K562 (cell line): Measurements from ENCODE around the gene FAM236C. TPM values are rescaled to one million over a fixed set of nuclear protein-coding genes. Genes with fewer than 3 reads are reported as not detected.
"Not testable (repeated sequence)": the region's sequence is repeated elsewhere in the genome, so short reads cannot be mapped to it uniquely, and the experiment has no call there.

Source experiments
- ATAC-seq: fragments of 200-7000 bp; cut with Tn5 transposase; 3 replicates; pipeline ENCODE4 v1.9.1; 2020; ENCODE audit warnings: moderate library complexity
- Bru-seq: library from RNA; stranded (reverse); fragments of 400-500 nt; gene quantifications from one replicate; lab custom pipeline; 2021; lab: Mats Ljungman, UMichigan
- BruChase-seq, 2 experiments: library from RNA; stranded (reverse); fragments of 400-500 nt; gene quantifications; one replicate each; lab custom pipeline; 2021; lab: Mats Ljungman, UMichigan
- BruUV-seq: library from RNA; stranded (reverse); fragments of 400-500 nt; replicated peaks from 2 replicates; lab custom pipeline; 2021; lab: Mats Ljungman, UMichigan
- CTCF ChIA-PET: fragments of 300-600 bp; formaldehyde crosslinking; extraction: SDS; loops from one replicate; lab custom pipeline; 2021; ENCODE audit warnings: low intra/inter-chr PET ratio; lab: Yijun Ruan, JAX
- POLR2A ChIA-PET: fragments of 300-600, 350-650 bp; sonication (Branson Sonifier 250); formaldehyde crosslinking; extraction: SDS; loops from one replicate; lab custom pipeline; 2021; ENCODE audit warnings: antibody characterized with exemption, inconsistent platforms; lab: Yijun Ruan, JAX
- DNase-seq, 4 experiments: peaks; one replicate each; pipeline versions ENCODE4 v3.0.0 to v3.0.0-alpha.2; 2011 to 2018; ENCODE audit warnings: low spot score in 3 of 4, mixed read lengths in 3 of 4; ENCODE audit errors: extremely low read depth in 1 of 4
- FAIRE-seq: peaks from 2 replicates; lab custom pipeline; 2011; peaks lifted over from hg19 to GRCh38; lab: Jason Lieb, UNC
- H2AFZ ChIP-seq: 2 replicates; pipeline ENCODE4 v1.6.0; 2011; ENCODE audit warnings: low read depth, low read length, control low read depth, inconsistent platforms
- H3K27ac ChIP-seq: fragments of 200-600 bp; 3 replicates; pipeline ENCODE4 v1.8.0; 2011; ENCODE audit warnings: low read depth, mild to moderate bottlenecking, control low read depth, inconsistent platforms, low read length, moderate library complexity, mixed read lengths; ENCODE audit errors: extremely low read depth
- H3K27me3 ChIP-seq, 2 experiments: fragments of 300-600 bp in 1 of 2; 2 replicates in 1 of 2; 3 replicates in 1 of 2; pipeline versions ENCODE4 v1.6.0 to v1.8.0; 2011; ENCODE audit warnings: inconsistent platforms in 2 of 2, low read length in 2 of 2, mild to moderate bottlenecking in 1 of 2, mixed read lengths in 1 of 2, moderate library complexity in 1 of 2; ENCODE audit not compliant: control insufficient read depth in 2 of 2, insufficient read depth in 2 of 2
- H3K36me3 ChIP-seq: fragments of 300-600 bp; 3 replicates; pipeline ENCODE4 v1.8.0; 2011; ENCODE audit warnings: mild to moderate bottlenecking, low read length, inconsistent platforms; ENCODE audit not compliant: control insufficient read depth, insufficient read depth
- H3K4me1 ChIP-seq, 2 experiments: fragments of 200-600 bp in 1 of 2; replicated peaks in 1 of 2; 2 replicates in 1 of 2; 3 replicates in 1 of 2; pipeline versions ENCODE4 v1.5.1 to v1.8.0; 2011; ENCODE audit warnings: inconsistent platforms in 2 of 2, low read length in 2 of 2, mild to moderate bottlenecking in 1 of 2, mixed read lengths in 1 of 2, moderate library complexity in 1 of 2; ENCODE audit not compliant: control insufficient read depth in 2 of 2, insufficient read depth in 2 of 2
- H3K4me2 ChIP-seq: 2 replicates; pipeline ENCODE4 v1.6.1; 2011; ENCODE audit warnings: low read length, control low read depth, inconsistent platforms, mixed read lengths; ENCODE audit not compliant: insufficient read depth
- H3K4me3 ChIP-seq: fragments of 200-600 bp; sonication (generic), shearing (Covaris generic); 2 replicates; pipeline ENCODE4 v1.5.1; 2016; ENCODE audit warnings: control low read depth, inconsistent platforms
- H3K79me2 ChIP-seq: fragments of 200-600 bp; 3 replicates; pipeline ENCODE4 v1.8.0; 2011; ENCODE audit warnings: low read length, inconsistent platforms; ENCODE audit not compliant: control insufficient read depth, insufficient read depth
- H3K9ac ChIP-seq, 2 experiments: 2 replicates each; pipeline versions ENCODE4 v1.6.0 to v1.6.1; 2011; ENCODE audit warnings: low read depth in 2 of 2, low read length in 2 of 2, control low read depth in 1 of 2, inconsistent platforms in 1 of 2, mild to moderate bottlenecking in 1 of 2, mixed read lengths in 1 of 2; ENCODE audit not compliant: insufficient read depth in 1 of 2
- H3K9me1 ChIP-seq: one replicate; pipeline ENCODE4 v1.6.0; 2011; ENCODE audit warnings: inconsistent platforms, mild to moderate bottlenecking, low read length, moderate library complexity; ENCODE audit not compliant: control insufficient read depth, insufficient read depth
- H3K9me3 ChIP-seq: replicated peaks from 2 replicates; pipeline ENCODE4 v1.5.1; 2011; ENCODE audit warnings: low read depth, low read length, inconsistent platforms; ENCODE audit not compliant: control insufficient read depth, insufficient read depth
- H4K20me1 ChIP-seq: replicated peaks from 2 replicates; pipeline ENCODE4 v1.6.1; 2011; ENCODE audit warnings: low read length, inconsistent platforms, mixed read lengths; ENCODE audit not compliant: control insufficient read depth, insufficient read depth
- WGBS: fragments of 100-300 bp; shearing (Covaris generic); methylation state at CpG from one replicate; pipeline ENCODE4 v1.1.6; 2016; ENCODE audit warnings: low coverage, mixed read lengths; ENCODE audit not compliant: insufficient coverage; ENCODE audit errors: missing lambda C conversion rate; 5-methylcytosine and 5-hydroxymethylcytosine counted together
- in situ Hi-C: fragments of 300-500 bp; cut with MboI; formaldehyde crosslinking; loops from 4 replicates; pipeline ENCODE4 v1.15.0; 2018; ENCODE audit warnings: inconsistent platforms, mixed read lengths
- intact Hi-C: fragments of 100-400 bp; cut with micrococcal nuclease; formaldehyde crosslinking; loops from 2 replicates; pipeline ENCODE4 v1.14.2; 2022
- long read RNA-seq, 3 experiments: library from polyadenylated mRNA in 2 of 3; library from RNA in 1 of 3; unstranded in 2 of 3; stranded (forward) in 1 of 3; transcript quantifications; one replicate each; pipeline ENCODE4 v2.0.0, GENCODE V29; 2019 to 2022
- polyA minus RNA-seq, 3 experiments: library from RNA; depleted of rRNA, polyadenylated mRNA; stranded (reverse); fragments of >200 nt; gene quantifications; 2 replicates each; pipeline ENCODE4 v1.2.3, GENCODE V29; 2011
- polyA plus RNA-seq, 8 experiments: library from polyadenylated mRNA; depleted of rRNA in 4 of 8; stranded (reverse) in 5 of 8; unstranded in 3 of 8; fragments of >200 nt; fragmentation: Nextera tagmentation in 2 of 8; fragmentation: Illumina TruSeq in 1 of 8; extraction: Ambion mirVana in 2 of 8; extraction: Trizol in 1 of 8; gene quantifications; 2 replicates each; pipeline versions ENCODE4 v1.2.1 to v1.2.3, GENCODE V29; 2011 to 2014; ENCODE audit warnings: inconsistent platforms in 1 of 8, missing spikeins in 1 of 8
- total RNA-seq, 7 experiments: library from RNA; depleted of rRNA in 6 of 7; stranded (reverse); fragments of >200 nt in 6 of 7; fragmentation: Illumina TruSeq in 2 of 7; extraction: Trizol in 2 of 7; gene quantifications; 2 replicates each; pipeline versions ENCODE4 v1.2.1 to v1.2.3, GENCODE V29; 2011 to 2021; ENCODE audit warnings: low replicate concordance in 1 of 7

Gene FAM236C
- not detected in 2 replicates for total RNA-seq (2011; cell fraction: chromatin; rRNA removed; ENCODE audit: low replicate concordance)
- not detected in 2 replicates for total RNA-seq (2011; cell fraction: nucleolus; rRNA removed)
- total RNA-seq (2011; cell fraction: nucleoplasm; rRNA removed): not detected in 2 replicates
- not detected in 2 replicates for total RNA-seq (2014; rRNA removed)
- total RNA-seq (2014; rRNA removed; fragmentation: Illumina TruSeq; extraction: Trizol): not detected in 2 replicates
- not detected in 2 replicates for total RNA-seq (2015; rRNA removed; fragmentation: Illumina TruSeq; extraction: Trizol)
- not detected in 2 replicates for total RNA-seq (2021)
- polyA plus RNA-seq (2011; rRNA removed): not detected in 2 replicates
- polyA plus RNA-seq (2011; cell fraction: cytosol; rRNA removed): not detected in 2 replicates
- polyA plus RNA-seq (2011; cell fraction: nucleus; rRNA removed): not detected in 2 replicates
- polyA plus RNA-seq (2012): not detected in 2 replicates
- polyA plus RNA-seq (2014; fragmentation: Illumina TruSeq; extraction: Trizol): not detected in 2 replicates
- not detected for polyA plus RNA-seq (2014; fragmentation: Nextera tagmentation; extraction: Ambion mirVana)
- not detected in 2 replicates for polyA plus RNA-seq (2014; rRNA removed)
- not detected in 2 replicates for polyA minus RNA-seq (2011; rRNA and poly(A)+ RNA removed)
- not detected in 2 replicates for polyA minus RNA-seq (2011; cell fraction: cytosol; rRNA and poly(A)+ RNA removed)
- polyA minus RNA-seq (2011; cell fraction: nucleus; rRNA and poly(A)+ RNA removed): not detected in 2 replicates
- not detected for Bru-seq, nascent RNA
- not detected for BruChase-seq, experiment 1, labeled RNA remaining after a 2-hour chase
- not detected for BruChase-seq, experiment 2, labeled RNA remaining after a 6-hour chase
- long read RNA-seq, experiment 1: 0 reads
- long read RNA-seq, experiment 2: 0 reads
- long read RNA-seq, experiment 3: 0 reads

- H2AFZ ChIP-seq, POLR2A ChIA-PET, H3K4me2 ChIP-seq, BruUV-seq, H3K27me3 ChIP-seq, H3K4me1 ChIP-seq, in situ Hi-C loops, H4K20me1 ChIP-seq, H3K27ac ChIP-seq, H3K9me1 ChIP-seq, H3K9ac ChIP-seq, H3K4me3 ChIP-seq, H3K79me2 ChIP-seq, FAIRE-seq, DNase-seq, H3K36me3 ChIP-seq, H3K9me3 ChIP-seq, ATAC-seq, intact Hi-C loops, CTCF ChIA-PET: not testable (repeated sequence)
- WGBS: no CpG with 5 or more reads among the region's 13 CpGs
Measured at GRCh38 chrX:72912315-72912714, at the start of gene FAM236C. FAM236C (plus strand) TSS chrX:72912615; CDS start chrX:72912715, 100 bp downstream.

GRCh38 chrX:72882898-72883297 is 29.5 kb upstream of the FAM236C start:
- in situ Hi-C loops, H4K20me1 ChIP-seq, H3K79me2 ChIP-seq, H3K9me3 ChIP-seq, BruUV-seq, H3K9me1 ChIP-seq, intact Hi-C loops, H2AFZ ChIP-seq, H3K36me3 ChIP-seq, ATAC-seq, H3K27ac ChIP-seq, H3K4me2 ChIP-seq, POLR2A ChIA-PET, H3K9ac ChIP-seq, CTCF ChIA-PET, H3K4me1 ChIP-seq, FAIRE-seq, H3K4me3 ChIP-seq, DNase-seq, H3K27me3 ChIP-seq: not testable (repeated sequence)
- WGBS: no CpG with 5 or more reads among the region's 2 CpGs

- POLR2A ChIA-PET, in situ Hi-C loops, FAIRE-seq: not testable (repeated sequence)
Measured at GRCh38 chrX:72889740-72890139, 22.7 kb upstream of the FAM236C start.

More at GRCh38 chrX:72889740-72890139, 22.7 kb upstream of the FAM236C start:
- H3K79me2 ChIP-seq, intact Hi-C loops, H3K4me1 ChIP-seq, H3K4me2 ChIP-seq, H3K9ac ChIP-seq, H3K27ac ChIP-seq, H3K27me3 ChIP-seq, CTCF ChIA-PET, H3K9me1 ChIP-seq, H3K9me3 ChIP-seq, DNase-seq, H4K20me1 ChIP-seq, BruUV-seq, H2AFZ ChIP-seq, H3K4me3 ChIP-seq, ATAC-seq, H3K36me3 ChIP-seq: not testable (repeated sequence)
- no CpG with 5 or more reads among the region's 14 CpGs for WGBS
